Measurements from ENCODE around the gene AKTIP. TPM values are rescaled to one million over a fixed set of nuclear protein-coding genes. Genes with fewer than 3 reads are reported as not detected.

The AKTIP gene
- total RNA-seq, 1 donor from 2014 or later = 32.2 TPM

DNA sequence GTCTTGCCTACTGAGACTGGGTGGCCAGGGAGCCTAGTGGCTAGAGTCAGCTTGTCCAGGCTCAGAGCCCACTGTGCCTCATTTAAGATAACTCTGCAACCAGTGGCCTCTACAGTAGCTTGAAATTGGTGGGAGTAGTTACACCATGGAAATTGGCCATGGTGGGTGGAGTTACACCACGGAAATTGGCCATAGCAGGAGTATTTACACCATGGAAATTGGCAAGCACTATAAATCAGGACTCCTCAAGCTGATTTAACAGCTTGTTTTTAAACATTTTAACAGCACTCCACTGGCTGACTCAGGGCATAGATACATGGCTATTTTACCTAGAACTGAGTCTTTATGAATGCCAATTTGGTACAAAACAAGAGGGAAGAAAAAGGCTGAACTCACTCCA lies 27.7 kb upstream of the AKTIP start:
- no peak for DNase-seq (ENCODE audit: extremely low spot score in 2 of 2)
- no peaks in the 10 kb centered on the region for H3K36me3 ChIP-seq
- no peaks in the 10 kb centered on the region for H3K4me1 ChIP-seq
- H3K4me3 ChIP-seq = no peak overlapping the region
- intact Hi-C loops (cut with DNase I) = no loop called here
- no peak overlapping the region for H3K27ac ChIP-seq
- no peaks in the 10 kb centered on the region for H3K27me3 ChIP-seq
- no peaks in the 10 kb centered on the region for H3K9me3 ChIP-seq
- TF ChIP-seq POLR2AphosphoS5 (IDR thresholded peaks at IDR 0.05; ENCODE audit: insufficient read depth in 1 of 2, low read depth in 1 of 2) = no peak
- TF ChIP-seq, protein P1, sequence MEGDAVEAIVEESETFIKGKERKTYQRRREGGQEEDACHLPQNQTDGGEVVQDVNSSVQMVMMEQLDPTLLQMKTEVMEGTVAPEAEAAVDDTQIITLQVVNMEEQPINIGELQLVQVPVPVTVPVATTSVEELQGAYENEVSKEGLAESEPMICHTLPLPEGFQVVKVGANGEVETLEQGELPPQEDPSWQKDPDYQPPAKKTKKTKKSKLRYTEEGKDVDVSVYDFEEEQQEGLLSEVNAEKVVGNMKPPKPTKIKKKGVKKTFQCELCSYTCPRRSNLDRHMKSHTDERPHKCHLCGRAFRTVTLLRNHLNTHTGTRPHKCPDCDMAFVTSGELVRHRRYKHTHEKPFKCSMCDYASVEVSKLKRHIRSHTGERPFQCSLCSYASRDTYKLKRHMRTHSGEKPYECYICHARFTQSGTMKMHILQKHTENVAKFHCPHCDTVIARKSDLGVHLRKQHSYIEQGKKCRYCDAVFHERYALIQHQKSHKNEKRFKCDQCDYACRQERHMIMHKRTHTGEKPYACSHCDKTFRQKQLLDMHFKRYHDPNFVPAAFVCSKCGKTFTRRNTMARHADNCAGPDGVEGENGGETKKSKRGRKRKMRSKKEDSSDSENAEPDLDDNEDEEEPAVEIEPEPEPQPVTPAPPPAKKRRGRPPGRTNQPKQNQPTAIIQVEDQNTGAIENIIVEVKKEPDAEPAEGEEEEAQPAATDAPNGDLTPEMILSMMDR (IDR thresholded peaks at IDR 0.05) = no peak
- TF ChIP-seq POLR2A (IDR thresholded peaks at IDR 0.05) = no peak

DNA sequence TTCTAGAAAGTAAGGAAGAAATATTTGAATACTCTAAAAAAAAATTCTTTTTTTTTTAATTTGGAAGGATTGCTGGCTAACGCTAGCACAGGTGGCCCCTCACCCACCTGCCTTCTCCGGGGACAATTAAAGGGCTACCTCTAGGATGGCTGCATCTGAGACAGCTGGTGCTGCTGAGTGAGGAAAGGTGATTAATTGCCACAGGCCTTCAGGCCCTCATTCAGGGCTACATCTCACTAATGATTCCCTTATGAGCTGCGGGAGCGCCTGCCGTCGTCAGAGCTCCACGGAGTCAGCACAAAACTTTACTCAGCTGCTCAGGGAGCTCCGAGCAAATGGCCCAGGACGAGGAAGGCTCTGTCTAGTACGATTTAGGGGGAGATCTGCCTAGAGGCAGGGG lies 27.0 kb upstream of the AKTIP start:
- Histone ChIP-seq H3K9me3 (no peaks in the 10 kb centered on the region), H3K36me3 (no peaks in the 10 kb centered on the region), H3K27me3 (no peaks in the 10 kb centered on the region), H3K4me1 (no peaks in the 10 kb centered on the region), H3K4me3 (no peak overlapping the region), H3K27ac (no peak overlapping the region)
- intact Hi-C loops (cut with DNase I) = no loop called here
- DNase-seq (ENCODE audit: extremely low spot score in 2 of 2) = no peak
- TF ChIP-seq POLR2A (IDR thresholded peaks at IDR 0.05) (no peak), POLR2AphosphoS5 (IDR thresholded peaks at IDR 0.05; ENCODE audit: insufficient read depth in 1 of 2, low read depth in 1 of 2) (no peak)
- TF ChIP-seq, protein P1 (IDR thresholded peaks at IDR 0.05) = no peak

DNA sequence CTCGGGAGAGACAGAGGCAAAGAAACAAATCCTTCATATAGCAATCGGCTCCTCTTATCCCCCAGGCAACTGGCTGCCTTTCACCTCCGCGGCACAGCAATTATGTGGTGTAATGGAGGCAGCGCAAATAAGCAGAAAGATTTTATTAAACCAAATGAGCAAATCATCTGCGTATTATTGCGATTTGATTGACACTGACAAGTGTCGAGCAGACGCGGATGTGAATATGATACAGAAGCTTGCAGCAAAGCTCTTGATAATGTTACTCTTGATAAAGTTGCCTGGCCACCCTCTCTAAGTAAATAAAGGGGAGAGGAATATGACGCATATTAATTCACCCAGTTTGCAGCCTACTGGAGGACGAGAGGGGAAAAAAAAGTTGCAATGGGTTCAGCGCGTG lies 26.5 kb upstream of the AKTIP start:
- H3K27me3 ChIP-seq = no peaks in the 10 kb centered on the region
- DNase-seq (ENCODE audit: extremely low spot score in 2 of 2) = no peak
- no peak overlapping the region for H3K27ac ChIP-seq
- TF ChIP-seq POLR2A (IDR thresholded peaks at IDR 0.05) (no peak), POLR2AphosphoS5 (IDR thresholded peaks at IDR 0.05; ENCODE audit: insufficient read depth in 1 of 2, low read depth in 1 of 2) (no peak)
- TF ChIP-seq, protein P1 (IDR thresholded peaks at IDR 0.05) = no peak
- H3K36me3 ChIP-seq = no peaks in the 10 kb centered on the region
- no peaks in the 10 kb centered on the region for H3K9me3 ChIP-seq
- intact Hi-C loops (cut with DNase I) = no loop called here
- no peaks in the 10 kb centered on the region for H3K4me1 ChIP-seq
- no peak overlapping the region for H3K4me3 ChIP-seq

DNA sequence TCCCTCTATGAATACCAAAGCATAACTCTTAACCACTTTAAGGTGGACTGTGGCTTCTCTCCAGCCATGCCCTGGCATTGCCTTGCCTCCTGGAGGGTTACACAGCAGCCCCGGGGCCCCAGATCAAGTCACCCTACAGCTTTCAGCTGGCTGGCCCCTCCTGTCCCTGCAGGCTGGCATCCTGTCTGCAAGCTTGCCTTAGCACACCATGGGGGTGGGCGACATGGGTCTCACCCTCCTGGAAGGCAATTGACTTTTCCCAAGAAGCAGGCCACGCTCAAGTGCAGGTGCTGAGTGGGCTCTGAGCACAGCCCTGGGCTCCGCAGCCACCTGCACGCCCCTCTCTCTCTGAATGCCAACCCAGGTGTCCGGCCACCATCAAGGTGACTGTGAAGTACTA lies 25.8 kb upstream of the AKTIP start:
- intact Hi-C loops (cut with DNase I) = no loop called here
- H3K36me3 ChIP-seq = no peaks in the 10 kb centered on the region
- H3K4me3 ChIP-seq = no peak overlapping the region
- no peaks in the 10 kb centered on the region for H3K27me3 ChIP-seq
- TF ChIP-seq, protein P1 (IDR thresholded peaks at IDR 0.05) = no peak
- no peak for TF ChIP-seq POLR2AphosphoS5 (IDR thresholded peaks at IDR 0.05; ENCODE audit: insufficient read depth in 1 of 2, low read depth in 1 of 2)
- TF ChIP-seq POLR2A (IDR thresholded peaks at IDR 0.05) = no peak
- no peak overlapping the region for H3K27ac ChIP-seq
- DNase-seq (ENCODE audit: extremely low spot score in 2 of 2) = no peak
- no peaks in the 10 kb centered on the region for H3K9me3 ChIP-seq
- H3K4me1 ChIP-seq = no peaks in the 10 kb centered on the region

DNA sequence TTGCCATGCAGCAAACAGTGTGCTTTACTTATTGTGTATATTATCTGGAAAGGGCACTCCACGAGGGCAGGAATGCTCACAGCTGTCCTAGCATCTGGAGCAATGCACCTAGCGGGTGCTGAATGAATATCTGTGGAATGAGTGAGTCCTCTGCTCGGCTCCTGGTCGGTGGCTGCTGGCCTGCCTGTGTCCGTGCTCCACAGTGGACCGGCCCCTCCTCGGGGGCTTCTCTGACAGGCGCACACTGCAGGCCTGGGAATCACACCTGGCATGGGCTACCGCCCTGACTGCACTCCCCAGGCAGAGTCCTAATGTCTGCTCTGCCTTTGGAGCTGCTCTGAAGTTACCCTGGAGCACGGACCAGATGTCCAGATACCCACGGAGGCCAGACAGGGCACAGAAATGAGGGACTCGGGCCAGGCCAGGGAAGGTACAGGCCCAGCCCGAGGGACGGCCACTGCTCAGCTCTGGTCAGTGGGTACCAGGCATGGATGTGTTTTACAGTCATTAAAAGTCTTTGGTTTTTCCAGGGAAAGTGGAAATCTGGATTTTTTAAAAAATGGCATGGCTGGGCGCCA lies 21.1 kb upstream of the AKTIP start:
- no peaks in the 10 kb centered on the region for H3K36me3 ChIP-seq
- no peak for TF ChIP-seq POLR2AphosphoS5 (IDR thresholded peaks at IDR 0.05; ENCODE audit: insufficient read depth in 1 of 2, low read depth in 1 of 2)
- TF ChIP-seq, protein P1 (IDR thresholded peaks at IDR 0.05) = no peak
- TF ChIP-seq POLR2A (IDR thresholded peaks at IDR 0.05) = no peak
- no peaks in the 10 kb centered on the region for H3K27me3 ChIP-seq
- no peaks in the 10 kb centered on the region for H3K9me3 ChIP-seq
- no peak for DNase-seq (ENCODE audit: extremely low spot score in 2 of 2)
- no peak overlapping the region for H3K27ac ChIP-seq
- intact Hi-C loops (cut with DNase I) = no loop called here
- H3K4me3 ChIP-seq = no peak overlapping the region
- no peaks in the 10 kb centered on the region for H3K4me1 ChIP-seq
